SKM-1 treated with dmso at 0.1 percent for 144 hours (cell line): ENCODE measurements around the gene FARP2.
"Not testable (repeated sequence)": the region's sequence is repeated elsewhere in the genome, so short reads cannot be mapped to it uniquely, and the experiment has no call there.

Source experiments
- DNase-seq: peaks from one replicate; lab custom pipeline; 2025; ENCODE audit not compliant: unreplicated experiment; lab: John Stamatoyannopoulos, UW

FARP2 gene

GRCh38 chr2:241366678-241367077, 10.6 kb downstream of the FARP2 start:
- no peak for DNase-seq

- DNase-seq, result no peak
Observed at GRCh38 chr2:241368643-241369042, 12.6 kb downstream of the FARP2 start.

- DNase-seq, result no peak
Observed at GRCh38 chr2:241372361-241372992, 16.4 kb downstream of the FARP2 start.

GRCh38 chr2:241373446-241373845, 17.4 kb downstream of the FARP2 start:
- no peak for DNase-seq

GRCh38 chr2:241373906-241374305, 17.8 kb downstream of the FARP2 start:
- not testable (repeated sequence) for DNase-seq

GRCh38 chr2:241375300-241375699, 19.2 kb downstream of the FARP2 start:
- DNase-seq, result no peak

GRCh38 chr2:241376808-241377207, 20.7 kb downstream of the FARP2 start:
- no peak for DNase-seq

- no peak for DNase-seq
Observed at GRCh38 chr2:241378816-241379215, 22.7 kb downstream of the FARP2 start.

GRCh38 chr2:241379481-241380480, 23.7 kb downstream of the FARP2 start:
- DNase-seq, result no peak

GRCh38 chr2:241381872-241382271, 25.8 kb downstream of the FARP2 start:
- DNase-seq, result no peak

- not testable (repeated sequence) for DNase-seq
Observed at GRCh38 chr2:241385450-241385849, 29.4 kb downstream of the FARP2 start.

GRCh38 chr2:241386519-241386918, 30.4 kb downstream of the FARP2 start:
- DNase-seq, result no peak

- no peak for DNase-seq
Observed at GRCh38 chr2:241389697-241390096, 33.6 kb downstream of the FARP2 start.

GRCh38 chr2:241390301-241391206, 34.5 kb downstream of the FARP2 start:
- DNase-seq, result no peak

- DNase-seq, result no peak
Observed at GRCh38 chr2:241391892-241392665, 36.0 kb downstream of the FARP2 start.

GRCh38 chr2:241392753-241393152, 36.7 kb downstream of the FARP2 start:
- not testable (repeated sequence) for DNase-seq

- no peak for DNase-seq
Observed at GRCh38 chr2:241393524-241394196, 37.6 kb downstream of the FARP2 start.

GRCh38 chr2:241396809-241397208, 40.7 kb downstream of the FARP2 start:
- not testable (repeated sequence) for DNase-seq
